Measurements from ENCODE around the gene PIEZO2.

Gene PIEZO2

GRCh38 chr18:10705786-10706185 is 443.6 kb downstream of the PIEZO2 start:
- no peak overlapping the region for H3K27ac ChIP-seq (ENCODE audit: extremely low read depth, low read depth, low read length)
- H3K9me3 ChIP-seq (ENCODE audit: control insufficient read depth, insufficient read depth, low read depth, low read length), result no peaks in the 10 kb centered on the region
- CTCF ChIA-PET, result interaction anchor here (1.2 kb wide), 1 partner anchor 146 kb away, joined by 3 read pairs; no protein-coding TSS in a partner anchor
- no peaks in the 10 kb centered on the region for H3K36me3 ChIP-seq (ENCODE audit: control insufficient read depth in 2 of 2, insufficient read depth in 1 of 2, low read length in 2 of 2)
- no peaks in the 10 kb centered on the region for H3K4me1 ChIP-seq (ENCODE audit: control insufficient read depth, insufficient read depth, low read length)
- POLR2A ChIA-PET, result no interaction called here
- TF ChIP-seq ZNF214 (tag by site-specific recombination; IDR thresholded peaks at IDR 0.05; ENCODE audit: borderline replicate concordance) (no peak), ZNF626 (tag by site-specific recombination; IDR thresholded peaks at IDR 0.05) (no peak), ZNF501 (tag by site-specific recombination; IDR thresholded peaks at IDR 0.05) (no peak), ZNF658 (tag by site-specific recombination; IDR thresholded peaks at IDR 0.05) (no peak), ZNF175 (tag by site-specific recombination; IDR thresholded peaks at IDR 0.05) (no peak), SETDB1 (IDR thresholded peaks at IDR 0.05; ENCODE audit: insufficient read length, low read length) (no peak), ZNF16 (tag by site-specific recombination; IDR thresholded peaks at IDR 0.05; ENCODE audit: low read depth) (no peak)
- TF ChIP-seq, protein P1, sequence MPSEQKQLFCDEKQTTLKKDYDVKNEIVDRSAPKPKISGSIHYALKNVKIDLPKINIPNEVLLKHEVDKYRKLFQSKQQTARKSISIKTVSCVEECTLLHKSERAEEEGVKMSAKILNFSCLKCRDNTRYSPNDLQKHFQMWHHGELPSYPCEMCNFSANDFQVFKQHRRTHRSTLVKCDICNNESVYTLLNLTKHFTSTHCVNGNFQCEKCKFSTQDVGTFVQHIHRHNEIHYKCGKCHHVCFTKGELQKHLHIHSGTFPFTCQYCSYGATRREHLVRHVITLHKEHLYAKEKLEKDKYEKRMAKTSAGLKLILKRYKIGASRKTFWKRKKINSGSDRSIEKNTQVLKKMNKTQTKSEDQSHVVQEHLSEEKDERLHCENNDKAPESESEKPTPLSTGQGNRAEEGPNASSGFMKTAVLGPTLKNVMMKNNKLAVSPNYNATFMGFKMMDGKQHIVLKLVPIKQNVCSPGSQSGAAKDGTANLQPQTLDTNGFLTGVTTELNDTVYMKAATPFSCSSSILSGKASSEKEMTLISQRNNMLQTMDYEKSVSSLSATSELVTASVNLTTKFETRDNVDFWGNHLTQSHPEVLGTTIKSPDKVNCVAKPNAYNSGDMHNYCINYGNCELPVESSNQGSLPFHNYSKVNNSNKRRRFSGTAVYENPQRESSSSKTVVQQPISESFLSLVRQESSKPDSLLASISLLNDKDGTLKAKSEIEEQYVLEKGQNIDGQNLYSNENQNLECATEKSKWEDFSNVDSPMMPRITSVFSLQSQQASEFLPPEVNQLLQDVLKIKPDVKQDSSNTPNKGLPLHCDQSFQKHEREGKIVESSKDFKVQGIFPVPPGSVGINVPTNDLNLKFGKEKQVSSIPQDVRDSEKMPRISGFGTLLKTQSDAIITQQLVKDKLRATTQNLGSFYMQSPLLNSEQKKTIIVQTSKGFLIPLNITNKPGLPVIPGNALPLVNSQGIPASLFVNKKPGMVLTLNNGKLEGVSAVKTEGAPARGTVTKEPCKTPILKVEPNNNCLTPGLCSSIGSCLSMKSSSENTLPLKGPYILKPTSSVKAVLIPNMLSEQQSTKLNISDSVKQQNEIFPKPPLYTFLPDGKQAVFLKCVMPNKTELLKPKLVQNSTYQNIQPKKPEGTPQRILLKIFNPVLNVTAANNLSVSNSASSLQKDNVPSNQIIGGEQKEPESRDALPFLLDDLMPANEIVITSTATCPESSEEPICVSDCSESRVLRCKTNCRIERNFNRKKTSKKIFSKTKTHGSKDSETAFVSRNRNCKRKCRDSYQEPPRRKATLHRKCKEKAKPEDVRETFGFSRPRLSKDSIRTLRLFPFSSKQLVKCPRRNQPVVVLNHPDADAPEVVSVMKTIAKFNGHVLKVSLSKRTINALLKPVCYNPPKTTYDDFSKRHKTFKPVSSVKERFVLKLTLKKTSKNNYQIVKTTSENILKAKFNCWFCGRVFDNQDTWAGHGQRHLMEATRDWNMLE (tag by site-specific recombination; conservative IDR thresholded peaks at IDR 0.05; ENCODE audit: low read depth), result no peak
- no peak overlapping the region for H3K4me3 ChIP-seq (ENCODE audit: low read depth, low read length)

GRCh38 chr18:10705291-10705690 is 444.1 kb downstream of the PIEZO2 start:
- TF ChIP-seq, protein P2, sequence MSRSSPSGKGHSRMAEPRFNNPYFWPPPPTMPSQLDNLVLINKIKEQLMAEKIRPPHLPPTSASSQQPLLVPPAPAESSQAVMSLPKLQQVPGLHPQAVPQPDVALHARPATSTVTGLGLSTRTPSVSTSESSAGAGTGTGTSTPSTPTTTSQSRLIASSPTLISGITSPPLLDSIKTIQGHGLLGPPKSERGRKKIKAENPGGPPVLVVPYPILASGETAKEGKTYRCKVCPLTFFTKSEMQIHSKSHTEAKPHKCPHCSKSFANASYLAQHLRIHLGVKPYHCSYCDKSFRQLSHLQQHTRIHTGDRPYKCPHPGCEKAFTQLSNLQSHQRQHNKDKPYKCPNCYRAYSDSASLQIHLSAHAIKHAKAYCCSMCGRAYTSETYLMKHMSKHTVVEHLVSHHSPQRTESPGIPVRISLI (tag by site-specific recombination; IDR thresholded peaks at IDR 0.05), result no peak
- TF ChIP-seq OSR2 (tag by site-specific recombination; IDR thresholded peaks at IDR 0.05) (no peak), KLF8 (tag by site-specific recombination; IDR thresholded peaks at IDR 0.05) (no peak), WT1 (tag by site-specific recombination; IDR thresholded peaks at IDR 0.05) (no peak)
- POLR2A ChIA-PET, result no interaction called here
- H3K9me3 ChIP-seq (ENCODE audit: control insufficient read depth, insufficient read depth, low read depth, low read length), result no peaks in the 10 kb centered on the region

GRCh38 chr18:10702206-10702605 is 447.2 kb downstream of the PIEZO2 start:
- CTCF ChIA-PET, result interaction anchor here (0.5 kb wide), 1 partner anchor 755 kb away, joined by 3 read pairs; no protein-coding TSS in a partner anchor
- Histone ChIP-seq H3K9me3 (ENCODE audit: control insufficient read depth, insufficient read depth, low read depth, low read length) (no peaks in the 10 kb centered on the region), H3K4me1 (ENCODE audit: control insufficient read depth, insufficient read depth, low read length) (no peaks in the 10 kb centered on the region), H3K4me3 (ENCODE audit: low read depth, low read length) (no peak overlapping the region), H3K27ac (ENCODE audit: extremely low read depth, low read depth, low read length) (no peak overlapping the region), H3K36me3 (ENCODE audit: control insufficient read depth in 2 of 2, insufficient read depth in 1 of 2, low read length in 2 of 2) (no peaks in the 10 kb centered on the region)
- POLR2A ChIA-PET, result no interaction called here
- TF ChIP-seq ZNF280C (tag by site-specific recombination; IDR thresholded peaks at IDR 0.05) (no peak), ZNF184 (tag by site-specific recombination; IDR thresholded peaks at IDR 0.05) (no peak), ZNF248 (tag by site-specific recombination; IDR thresholded peaks at IDR 0.05) (no peak), KLF8 (tag by site-specific recombination; IDR thresholded peaks at IDR 0.05) (no peak), ZNF843 (tag by site-specific recombination; IDR thresholded peaks at IDR 0.05) (no peak), ZNF26 (tag by site-specific recombination; IDR thresholded peaks at IDR 0.05) (no peak), ZNF555 (tag by site-specific recombination; conservative IDR thresholded peaks at IDR 0.05) (no peak)

More at GRCh38 chr18:10705291-10705690, 444.1 kb downstream of the PIEZO2 start:
- Histone ChIP-seq H3K4me3 (ENCODE audit: low read depth, low read length) (no peak overlapping the region), H3K27ac (ENCODE audit: extremely low read depth, low read depth, low read length) (no peak overlapping the region), H3K4me1 (ENCODE audit: control insufficient read depth, insufficient read depth, low read length) (no peaks in the 10 kb centered on the region), H3K36me3 (ENCODE audit: control insufficient read depth in 2 of 2, insufficient read depth in 1 of 2, low read length in 2 of 2) (no peaks in the 10 kb centered on the region)
- CTCF ChIA-PET, result interaction anchor here (0.7 to 1.2 kb wide), 2 partner anchors 9 to 145 kb away, joined by 3 read pairs; no protein-coding TSS in a partner anchor
